ENCODE data around the gene ITPR2. TPM values are rescaled to one million over a fixed set of nuclear protein-coding genes. Genes with fewer than 3 reads are reported as not detected.
A peak's percentile ranks its signal among the peaks of the same experiment; 100 is the strongest.

Gene ITPR2
- total and polyA plus RNA-seq, 4 donors, result 11.7 to 93.3 (median 35.4) TPM

- TF ChIP-seq FOXA1 (IDR thresholded peaks at IDR 0.05), result peak; percentile 92
- TF ChIP-seq EGR1 (IDR thresholded peaks at IDR 0.05; ENCODE audit: low read depth in 2 of 2), result peak; percentile 52 to 91
- TF ChIP-seq FOXA2 (IDR thresholded peaks at IDR 0.05), result peak; percentile 90
- TF ChIP-seq NR2F2 (IDR thresholded peaks at IDR 0.05), result peak; percentile 37
- TF ChIP-seq HNF4A (conservative IDR thresholded peaks at IDR 0.05), result peak; percentile 93 to 94
- peak; percentile 85 for TF ChIP-seq HNF4G (IDR thresholded peaks at IDR 0.05)
- TF ChIP-seq RXRA (IDR thresholded peaks at IDR 0.05), result peak; percentile 90 to 95
- TF ChIP-seq MAX (IDR thresholded peaks at IDR 0.05), result peak; percentile 85
- no peak for TF ChIP-seq CTCF (IDR thresholded peaks at IDR 0.05; ENCODE audit: low read depth, low read length, missing input control)
- TF ChIP-seq REST (IDR thresholded peaks at IDR 0.05), result peak; percentile 86
- peak; percentile 57 for TF ChIP-seq RAD21 (IDR thresholded peaks at IDR 0.05)
- peak; percentile 87 for TF ChIP-seq ZBTB33 (IDR thresholded peaks at IDR 0.05)
- peak; percentile 52 for TF ChIP-seq TAF1 (conservative IDR thresholded peaks at IDR 0.05)
- TF ChIP-seq SP1 (IDR thresholded peaks at IDR 0.05), result peak; percentile 98
- TF ChIP-seq YY1 (IDR thresholded peaks at IDR 0.05), result peak; percentile 91
- peak; percentile 56 for TF ChIP-seq ATF3 (IDR thresholded peaks at IDR 0.05)
- TF ChIP-seq JUND (IDR thresholded peaks at IDR 0.05), result peak; percentile 76 to 89
- TF ChIP-seq GABPA (IDR thresholded peaks at IDR 0.05 in 1 of 2, conservative IDR thresholded peaks at IDR 0.05 in 1 of 2), result no peak
- 37% methylated on average over 16 of the region's 16 CpGs for WGBS
- Histone ChIP-seq H3K4me3 (ENCODE audit: low read depth in 1 of 3, low read length in 3 of 3) (peak overlapping the region; percentile 26 to 45 (median 42)), H3K4me1 (ENCODE audit: control insufficient read depth in 4 of 4, insufficient read depth in 4 of 4, low read length in 3 of 4) (peaks cover 9 to 58% (median 45%) of the 10 kb centered on the region in 4 donors), H3K27ac (ENCODE audit: low read depth in 1 of 2, low read length in 2 of 2) (peak overlapping the region; percentile 74 to 80), H3K9me3 (ENCODE audit: control insufficient read depth in 4 of 4, low read length in 3 of 4) (peaks cover 0 to 2% (median 0%) of the 10 kb centered on the region in 4 donors), H3K27me3 (ENCODE audit: control insufficient read depth in 4 of 4, insufficient read depth in 4 of 4, low read length in 3 of 4) (no peaks in the 10 kb centered on the region), H3K36me3 (ENCODE audit: control insufficient read depth in 4 of 4, insufficient read depth in 3 of 4, low read depth in 1 of 4, low read length in 3 of 4) (no peaks in the 10 kb centered on the region), H3K9ac (ENCODE audit: low read depth in 1 of 2, low read length in 2 of 2) (peak overlapping the region in 1 of 2 donors; percentile 3)
- no peak for DNase-seq (ENCODE audit: low spot score)
Observed at GRCh38 chr12:26736563-26737486, 96.2 kb downstream of the ITPR2 start.
